K562 (cell line): ENCODE measurements around the gene RNF121. TPM values are rescaled to one million over a fixed set of nuclear protein-coding genes. Genes with fewer than 3 reads are reported as not detected.

Experiments
- ATAC-seq: fragments of 200-7000 bp; cut with Tn5 transposase; 3 replicates; pipeline ENCODE4 v1.9.1; 2020; ENCODE audit warnings: moderate library complexity
- BruUV-seq: library from RNA; stranded (reverse); fragments of 400-500 nt; replicated peaks from 2 replicates; lab custom pipeline; 2021; lab: Mats Ljungman, UMichigan
- CTCF ChIA-PET: fragments of 300-600 bp; formaldehyde crosslinking; extraction: SDS; loops from one replicate; lab custom pipeline; 2021; ENCODE audit warnings: low intra/inter-chr PET ratio; lab: Yijun Ruan, JAX
- POLR2A ChIA-PET: fragments of 300-600, 350-650 bp; sonication (Branson Sonifier 250); formaldehyde crosslinking; extraction: SDS; loops from one replicate; lab custom pipeline; 2021; ENCODE audit warnings: antibody characterized with exemption, inconsistent platforms; lab: Yijun Ruan, JAX
- DNase-seq, 4 experiments: peaks; one replicate each; pipeline versions ENCODE4 v3.0.0 to v3.0.0-alpha.2; 2011 to 2018; ENCODE audit warnings: low spot score in 3 of 4, mixed read lengths in 3 of 4; ENCODE audit errors: extremely low read depth in 1 of 4
- FAIRE-seq: peaks from 2 replicates; lab custom pipeline; 2011; peaks lifted over from hg19 to GRCh38; lab: Jason Lieb, UNC
- H2AFZ ChIP-seq: 2 replicates; pipeline ENCODE4 v1.6.0; 2011; ENCODE audit warnings: low read depth, low read length, control low read depth, inconsistent platforms
- H3K27ac ChIP-seq: fragments of 200-600 bp; 3 replicates; pipeline ENCODE4 v1.8.0; 2011; ENCODE audit warnings: low read depth, mild to moderate bottlenecking, control low read depth, inconsistent platforms, low read length, moderate library complexity, mixed read lengths; ENCODE audit errors: extremely low read depth
- H3K27me3 ChIP-seq, 2 experiments: fragments of 300-600 bp in 1 of 2; 2 replicates in 1 of 2; 3 replicates in 1 of 2; pipeline versions ENCODE4 v1.6.0 to v1.8.0; 2011; ENCODE audit warnings: inconsistent platforms in 2 of 2, low read length in 2 of 2, mild to moderate bottlenecking in 1 of 2, mixed read lengths in 1 of 2, moderate library complexity in 1 of 2; ENCODE audit not compliant: control insufficient read depth in 2 of 2, insufficient read depth in 2 of 2
- H3K36me3 ChIP-seq: fragments of 300-600 bp; 3 replicates; pipeline ENCODE4 v1.8.0; 2011; ENCODE audit warnings: mild to moderate bottlenecking, low read length, inconsistent platforms; ENCODE audit not compliant: control insufficient read depth, insufficient read depth
- H3K4me1 ChIP-seq, 2 experiments: fragments of 200-600 bp in 1 of 2; replicated peaks in 1 of 2; 2 replicates in 1 of 2; 3 replicates in 1 of 2; pipeline versions ENCODE4 v1.5.1 to v1.8.0; 2011; ENCODE audit warnings: inconsistent platforms in 2 of 2, low read length in 2 of 2, mild to moderate bottlenecking in 1 of 2, mixed read lengths in 1 of 2, moderate library complexity in 1 of 2; ENCODE audit not compliant: control insufficient read depth in 2 of 2, insufficient read depth in 2 of 2
- H3K4me2 ChIP-seq: 2 replicates; pipeline ENCODE4 v1.6.1; 2011; ENCODE audit warnings: low read length, control low read depth, inconsistent platforms, mixed read lengths; ENCODE audit not compliant: insufficient read depth
- H3K4me3 ChIP-seq: fragments of 200-600 bp; sonication (generic), shearing (Covaris generic); 2 replicates; pipeline ENCODE4 v1.5.1; 2016; ENCODE audit warnings: control low read depth, inconsistent platforms
- H3K79me2 ChIP-seq: fragments of 200-600 bp; 3 replicates; pipeline ENCODE4 v1.8.0; 2011; ENCODE audit warnings: low read length, inconsistent platforms; ENCODE audit not compliant: control insufficient read depth, insufficient read depth
- H3K9ac ChIP-seq, 2 experiments: 2 replicates each; pipeline versions ENCODE4 v1.6.0 to v1.6.1; 2011; ENCODE audit warnings: low read depth in 2 of 2, low read length in 2 of 2, control low read depth in 1 of 2, inconsistent platforms in 1 of 2, mild to moderate bottlenecking in 1 of 2, mixed read lengths in 1 of 2; ENCODE audit not compliant: insufficient read depth in 1 of 2
- H3K9me1 ChIP-seq: one replicate; pipeline ENCODE4 v1.6.0; 2011; ENCODE audit warnings: inconsistent platforms, mild to moderate bottlenecking, low read length, moderate library complexity; ENCODE audit not compliant: control insufficient read depth, insufficient read depth
- H3K9me3 ChIP-seq: replicated peaks from 2 replicates; pipeline ENCODE4 v1.5.1; 2011; ENCODE audit warnings: low read depth, low read length, inconsistent platforms; ENCODE audit not compliant: control insufficient read depth, insufficient read depth
- H4K20me1 ChIP-seq: replicated peaks from 2 replicates; pipeline ENCODE4 v1.6.1; 2011; ENCODE audit warnings: low read length, inconsistent platforms, mixed read lengths; ENCODE audit not compliant: control insufficient read depth, insufficient read depth
- KLF13 ChIP-seq: fragments of 450-650 bp; IDR thresholded peaks from 2 replicates; pipeline ENCODE4 v1.6.1; 2016; ENCODE audit warnings: missing genetic modification characterization, low read depth, mild to moderate bottlenecking, missing compliant biosample characterization, moderate library complexity, borderline replicate concordance
- MAFG ChIP-seq: fragments of 450-650 bp; conservative IDR thresholded peaks from 2 replicates; pipeline ENCODE4 v1.6.1; 2016; ENCODE audit warnings: missing genetic modification characterization, missing compliant biosample characterization
- PHB2 ChIP-seq: fragments of 450-650 bp; IDR thresholded peaks from 2 replicates; pipeline ENCODE4 v1.6.1; 2017; ENCODE audit warnings: low read depth
- POLR2A ChIP-seq: fragments of 450-650 bp; conservative IDR thresholded peaks from 2 replicates; pipeline ENCODE4 v1.6.1; 2016
- SMAD4 ChIP-seq: fragments of 250-450 bp; sonication (Bioruptor Pico); conservative IDR thresholded peaks from 2 replicates; pipeline ENCODE4 v1.8.0; 2021; ENCODE audit warnings: inconsistent platforms, mild to moderate bottlenecking, moderate library complexity
- WGBS: fragments of 100-300 bp; shearing (Covaris generic); methylation state at CpG from one replicate; pipeline ENCODE4 v1.1.6; 2016; ENCODE audit warnings: low coverage, mixed read lengths; ENCODE audit not compliant: insufficient coverage; ENCODE audit errors: missing lambda C conversion rate; 5-methylcytosine and 5-hydroxymethylcytosine counted together
- in situ Hi-C: fragments of 300-500 bp; cut with MboI; formaldehyde crosslinking; loops from 4 replicates; pipeline ENCODE4 v1.15.0; 2018; ENCODE audit warnings: inconsistent platforms, mixed read lengths
- intact Hi-C: fragments of 100-400 bp; cut with micrococcal nuclease; formaldehyde crosslinking; loops from 2 replicates; pipeline ENCODE4 v1.14.2; 2022
- polyA plus RNA-seq, 8 experiments: library from polyadenylated mRNA; depleted of rRNA in 4 of 8; stranded (reverse) in 5 of 8; unstranded in 3 of 8; fragments of >200 nt; fragmentation: Nextera tagmentation in 2 of 8; fragmentation: Illumina TruSeq in 1 of 8; extraction: Ambion mirVana in 2 of 8; extraction: Trizol in 1 of 8; gene quantifications; 2 replicates each; pipeline versions ENCODE4 v1.2.1 to v1.2.3, GENCODE V29; 2011 to 2014; ENCODE audit warnings: inconsistent platforms in 1 of 8, missing spikeins in 1 of 8
- total RNA-seq, 7 experiments: library from RNA; depleted of rRNA in 6 of 7; stranded (reverse); fragments of >200 nt in 6 of 7; fragmentation: Illumina TruSeq in 2 of 7; extraction: Trizol in 2 of 7; gene quantifications; 2 replicates each; pipeline versions ENCODE4 v1.2.1 to v1.2.3, GENCODE V29; 2011 to 2021; ENCODE audit warnings: low replicate concordance in 1 of 7
- TF ChIP-seq, protein P1 (sequence below): sonication (generic); formaldehyde crosslinking; IDR thresholded peaks from 2 replicates; pipeline ENCODE4 v1.8.0; 2022; ENCODE audit warnings: mild to moderate bottlenecking, missing genetic modification reagents
- TF ChIP-seq, protein P2 (sequence below), 2 experiments: IDR thresholded peaks; 2 replicates each; pipeline ENCODE4 v1.6.1; 2011; ENCODE audit warnings: borderline replicate concordance in 1 of 2, control low read depth in 1 of 2, low read depth in 1 of 2, low read length in 1 of 2, mild to moderate bottlenecking in 1 of 2, mixed read lengths in 1 of 2, moderate library complexity in 1 of 2; ENCODE audit not compliant: insufficient read depth in 1 of 2, insufficient read length in 1 of 2, poor library complexity in 1 of 2, severe bottlenecking in 1 of 2; ENCODE audit errors: extremely low read depth in 1 of 2

RNF121 gene
- total and polyA plus RNA-seq, 9 of the 15 experiments (the other 6 are each of a cell fraction or from before 2014, with no cell fraction given) = 8.0 to 63.4 (median 20.5) TPM

DNA sequence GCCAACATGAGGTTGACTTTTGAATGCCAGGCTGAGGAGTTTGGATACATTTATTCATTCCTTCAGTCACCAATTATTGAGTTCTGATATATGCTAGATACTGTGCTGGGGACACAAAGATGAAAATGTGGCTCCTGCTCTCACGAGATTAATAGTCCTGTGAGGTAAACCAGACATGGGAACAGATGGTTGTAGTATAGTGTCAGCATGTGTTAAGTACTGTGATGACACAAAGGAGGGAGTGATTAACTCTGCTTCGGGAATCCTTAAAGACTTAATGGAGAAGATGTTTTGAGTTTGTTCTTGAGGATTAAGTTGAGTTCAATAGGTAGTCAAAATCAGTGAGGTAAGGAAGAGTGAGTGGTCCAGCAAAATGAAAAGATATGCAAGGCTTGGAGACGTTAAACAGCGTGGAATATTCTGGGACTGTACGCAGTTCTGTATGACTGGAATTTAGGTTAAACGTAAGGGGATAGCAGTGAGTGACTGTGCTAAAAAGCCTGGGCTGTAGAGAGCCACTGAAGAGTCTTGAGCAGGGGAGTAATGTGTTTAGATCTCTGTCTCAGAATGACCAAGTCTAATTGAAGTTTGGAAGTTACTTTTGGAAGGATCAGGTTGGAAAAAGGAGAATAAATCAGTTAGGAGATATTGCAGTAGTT, 11.8 kb downstream of the RNF121 start:
- no peak overlapping the region for H3K27ac ChIP-seq
- ATAC-seq (no peak; the same call in 2 of the 3 replicates), FAIRE-seq (no peak), DNase-seq (no peak)
- BruUV-seq = no TSS peak
- ChIA-PET POLR2A (interaction anchor here (1.0 to 2.6 kb wide), 2 partner anchors 7 to 37 kb away, joined by 3 to 11 read pairs; no protein-coding TSS in a partner anchor), CTCF (no interaction called here)
- H3K9ac ChIP-seq = no peak overlapping the region
- H2AFZ ChIP-seq = no peak overlapping the region
- H3K4me3 ChIP-seq = no peak overlapping the region
- peaks cover 72% of the 10 kb centered on the region for H3K79me2 ChIP-seq
- WGBS = 68% methylated on average over 6 of the region's 6 CpGs
- H3K9me3 ChIP-seq = no peaks in the 10 kb centered on the region
- in situ Hi-C loops (no loop called here), intact Hi-C loops (no loop called here)
- H3K4me2 ChIP-seq = no peak overlapping the region
- TF ChIP-seq, protein P1, sequence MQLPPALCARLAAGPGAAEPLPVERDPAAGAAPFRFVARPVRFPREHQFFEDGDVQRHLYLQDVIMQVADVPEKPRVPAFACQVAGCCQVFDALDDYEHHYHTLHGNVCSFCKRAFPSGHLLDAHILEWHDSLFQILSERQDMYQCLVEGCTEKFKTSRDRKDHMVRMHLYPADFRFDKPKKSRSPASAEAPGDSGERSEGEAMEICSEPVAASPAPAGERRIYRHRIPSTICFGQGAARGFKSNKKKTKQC (CRISPR knock-in tag) = no peak
- TF ChIP-seq POLR2A = no peak
- 0 out of 2 replicates have a peak, but pooled peaks have one; percentile 20 for TF ChIP-seq MAFG (tag)
- TF ChIP-seq KLF13 (tag) = no peak
- TF ChIP-seq PHB2 = no peak
- TF ChIP-seq, protein P2, sequence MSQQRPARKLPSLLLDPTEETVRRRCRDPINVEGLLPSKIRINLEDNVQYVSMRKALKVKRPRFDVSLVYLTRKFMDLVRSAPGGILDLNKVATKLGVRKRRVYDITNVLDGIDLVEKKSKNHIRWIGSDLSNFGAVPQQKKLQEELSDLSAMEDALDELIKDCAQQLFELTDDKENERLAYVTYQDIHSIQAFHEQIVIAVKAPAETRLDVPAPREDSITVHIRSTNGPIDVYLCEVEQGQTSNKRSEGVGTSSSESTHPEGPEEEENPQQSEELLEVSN (IDR thresholded peaks at IDR 0.05; ENCODE audit: borderline replicate concordance in 1 of 2, extremely low read depth in 1 of 2, insufficient read depth in 1 of 2, insufficient read length in 1 of 2, low read depth in 1 of 2, low read length in 1 of 2, poor library complexity in 1 of 2, severe bottlenecking in 1 of 2) = no peak
- TF ChIP-seq SMAD4 (CRISPR knock-in tag) = no peak
- no peaks in the 10 kb centered on the region for H3K9me1 ChIP-seq
- no peaks in the 10 kb centered on the region for H3K27me3 ChIP-seq
- peaks cover 31% of the 10 kb centered on the region for H3K36me3 ChIP-seq
- H4K20me1 ChIP-seq = peaks cover 7% of the 10 kb centered on the region
- peaks cover 0 to 20% of the 10 kb centered on the region in 2 experiments; a peak in 2 of 5 replicates for H3K4me1 ChIP-seq
